Right lobe of liver (tissue), 4 donors: ENCODE results near the gene AQP3.

Experiments
- CTCF ChIP-seq, 4 donors: fragments of 200-600 bp in 3 of 4; fragments of 450-650 bp in 1 of 4; IDR thresholded peaks; one replicate each; pipeline versions ENCODE4 v1.5.1 to v1.8.0; 2016 to 2022; ENCODE audit warnings: antibody characterized with exemption in 4 of 4, mild to moderate bottlenecking in 2 of 4
- POLR2A ChIP-seq: fragments of 450-650 bp; IDR thresholded peaks from one replicate; pipeline ENCODE4 v1.6.1; 2017; ENCODE audit warnings: antibody characterized with exemption, mild to moderate bottlenecking
- donor health status: DM: no; HTN: no; CAD: no.
- donor health status: DM: no; HTN: no; CAD: no.
- donor health status: DM: no; HTN: yes; CAD: no.

GRCh38 chr9:33460854-33461253, 13.5 kb upstream of the AQP3 start:
- TF ChIP-seq POLR2A (no peak), CTCF (IDR thresholded peaks at IDR 0.05) (no peak)
